IPS-NIHi7 (cell line): ENCODE results near the gene ALX3.
A peak's percentile ranks its signal among the peaks of the same experiment; 100 is the strongest.

Experiments used
- DNase-seq: peaks from one replicate; pipeline ENCODE4 v3.0.0; 2012; ENCODE audit warnings: mixed read lengths; ENCODE audit errors: extremely low spot score

The ALX3 gene

DNA sequence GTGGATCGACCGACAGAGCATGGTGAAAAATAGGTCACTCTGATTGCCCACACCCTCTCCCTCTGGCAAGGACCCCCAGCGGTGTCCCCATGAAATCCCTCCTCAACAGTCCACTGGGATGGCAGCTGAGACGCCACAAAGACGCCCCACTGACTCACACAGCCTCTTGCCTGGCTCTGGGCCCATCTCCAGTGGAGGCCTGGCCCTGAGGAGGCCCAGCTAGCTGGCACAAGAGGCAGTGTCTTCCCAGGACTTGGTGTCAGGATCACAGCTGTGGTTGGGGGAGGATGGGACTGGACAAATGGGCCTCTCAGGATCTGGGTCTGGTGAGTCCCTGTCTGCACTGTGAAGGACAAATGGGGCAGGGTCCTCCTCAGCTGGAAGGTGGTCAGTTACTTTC lies 4.6 kb downstream of the ALX3 start:
- no peak for DNase-seq

DNA sequence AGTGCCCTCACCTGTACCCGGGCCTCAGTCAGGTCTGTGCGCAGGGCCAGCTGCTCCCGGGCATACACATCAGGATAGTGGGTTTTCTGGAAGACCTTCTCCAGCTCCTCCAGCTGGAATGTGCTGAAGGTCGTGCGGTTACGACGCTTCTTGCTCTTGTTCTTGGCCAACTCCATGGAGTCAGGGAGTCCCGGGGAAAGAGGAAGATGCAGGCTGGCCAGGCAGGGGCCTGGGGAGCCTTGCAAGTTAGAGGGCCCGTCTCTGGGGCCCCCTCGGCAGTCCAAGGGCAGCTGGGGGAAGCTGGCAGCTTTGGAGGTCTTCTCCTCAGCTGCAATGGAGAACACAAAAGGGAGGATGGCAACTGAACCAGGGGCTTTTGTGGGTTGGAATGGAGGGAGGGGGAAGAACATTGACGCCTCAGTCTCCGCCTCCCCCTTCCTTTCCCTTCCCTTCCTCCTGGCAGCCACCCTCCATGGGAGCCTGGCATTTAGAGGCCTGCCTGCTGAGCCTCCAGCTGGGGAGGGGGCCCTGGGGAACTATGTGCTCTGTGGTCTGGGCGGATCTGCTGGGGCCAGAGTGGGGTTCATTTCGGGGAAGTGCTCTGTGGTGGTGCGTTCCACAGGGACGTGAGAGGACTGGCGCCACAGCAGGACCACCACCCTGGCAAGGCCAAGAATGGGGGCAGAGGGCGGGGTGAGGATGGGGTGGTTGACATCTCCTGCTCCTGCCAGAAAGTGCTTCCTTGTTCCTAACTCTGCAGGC lies 5.7 kb downstream of the ALX3 start:
- DNase-seq, result no peak

DNA sequence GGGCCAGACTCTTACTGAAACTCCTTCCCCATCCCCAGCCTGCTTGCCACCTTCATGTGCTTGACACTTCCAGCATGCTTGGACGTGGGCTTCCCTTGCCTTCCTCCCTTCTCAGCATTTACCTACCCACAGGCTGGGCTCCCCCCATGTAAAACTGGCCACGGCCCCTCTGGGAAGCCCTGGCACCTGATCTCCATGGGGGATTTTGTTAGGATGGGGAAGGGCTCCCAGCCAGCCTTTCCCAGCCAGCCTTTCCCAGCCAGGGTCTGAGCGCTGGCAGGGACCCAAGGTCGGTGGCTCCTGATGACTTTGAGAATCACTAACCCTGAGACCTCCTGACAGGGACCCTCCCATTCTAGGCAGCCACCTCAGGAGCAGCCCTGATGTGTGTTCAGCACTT lies 6.7 kb downstream of the ALX3 start:
- no peak for DNase-seq

DNA sequence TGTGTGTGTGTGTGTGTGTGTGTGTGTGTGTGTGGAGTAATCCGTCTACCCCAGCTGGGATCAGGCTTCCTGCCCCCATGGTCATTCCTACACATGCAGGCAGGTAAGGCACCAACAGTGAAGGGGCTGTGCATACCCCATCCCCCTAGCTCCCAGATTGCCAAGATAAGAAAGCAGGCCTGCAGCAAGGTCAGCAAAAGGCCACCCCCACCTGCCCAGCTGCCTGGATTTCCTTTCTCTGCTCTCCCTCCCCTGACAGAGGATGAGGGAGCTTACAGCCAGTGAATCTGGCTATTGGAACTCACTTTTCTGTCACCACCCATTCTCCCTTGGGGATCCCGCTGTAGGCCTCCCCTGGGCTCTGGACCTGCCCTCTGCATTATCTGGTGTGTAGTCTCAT lies 7.9 kb downstream of the ALX3 start:
- no peak for DNase-seq

DNA sequence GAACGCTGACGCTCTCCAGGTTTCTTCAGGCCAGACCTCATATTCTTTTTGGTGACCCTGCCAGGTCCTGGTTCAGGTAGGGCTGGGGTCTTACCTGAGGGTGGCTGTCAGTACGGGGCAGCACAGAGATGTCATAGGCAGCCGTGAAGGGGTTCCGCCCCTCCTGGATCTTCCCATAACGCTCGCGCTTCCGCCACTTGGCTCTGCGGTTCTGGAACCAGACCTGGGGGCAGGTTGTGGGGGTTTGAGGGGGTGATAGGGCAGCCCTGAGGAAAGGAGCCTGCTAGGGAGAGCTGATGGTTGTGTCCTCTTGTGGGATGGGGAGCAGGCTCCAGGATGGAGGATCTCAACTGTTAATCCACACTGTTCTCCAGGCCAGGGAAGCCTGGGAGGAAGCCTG lies 9.1 kb downstream of the ALX3 start:
- no peak for DNase-seq

DNA sequence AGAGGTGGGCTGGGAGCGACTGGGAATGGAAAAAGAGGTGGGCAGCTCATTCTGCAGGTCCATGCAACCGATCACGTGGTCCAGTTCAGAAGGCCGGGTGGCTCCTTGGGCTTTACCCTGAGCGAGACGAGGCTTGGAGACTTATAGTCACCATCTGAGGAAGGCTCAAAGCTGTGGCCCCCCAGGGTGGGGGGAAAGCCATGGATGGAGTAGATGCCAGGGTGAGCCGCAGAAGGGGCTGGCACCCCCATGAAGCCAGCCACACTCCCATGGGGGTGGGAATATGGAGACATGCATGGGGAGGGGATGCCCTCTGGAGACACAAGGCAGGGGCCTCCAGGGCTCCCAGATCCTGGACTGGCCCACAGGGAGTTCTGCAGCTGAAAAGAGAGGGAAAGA lies 9.8 kb downstream of the ALX3 start:
- no peak for DNase-seq

DNA sequence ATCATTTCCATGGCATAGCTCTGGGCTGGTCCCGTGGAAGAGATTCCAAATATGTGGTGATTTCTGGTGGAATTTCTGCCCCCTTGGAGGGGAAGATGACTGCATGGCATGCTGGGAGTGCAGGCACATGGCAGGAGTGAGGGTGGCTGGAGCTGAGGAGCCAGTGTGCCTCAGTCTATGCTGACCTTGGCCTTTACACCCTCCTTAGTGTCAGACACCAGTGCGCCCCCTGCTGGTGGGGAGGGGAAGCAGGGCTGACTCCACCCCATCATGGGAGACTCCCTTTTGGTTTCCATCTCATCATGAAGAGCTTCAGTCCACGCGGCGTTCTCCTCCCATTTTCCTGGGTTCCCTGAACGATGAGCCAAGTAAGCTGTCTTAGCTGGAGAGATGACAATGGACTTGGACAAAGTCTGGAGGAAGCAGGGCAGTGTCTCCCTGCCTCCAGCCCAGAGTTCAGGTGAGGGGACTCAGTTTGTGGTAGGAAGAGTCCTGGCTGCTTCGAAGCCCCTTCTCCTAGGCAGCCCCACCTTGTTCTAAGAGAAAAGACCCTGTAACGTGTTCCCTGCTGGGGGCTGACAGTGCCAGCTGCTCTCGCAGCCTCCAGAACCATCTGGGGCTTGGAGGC lies 10.3 kb downstream of the ALX3 start:
- peak; percentile 73 for DNase-seq

DNA sequence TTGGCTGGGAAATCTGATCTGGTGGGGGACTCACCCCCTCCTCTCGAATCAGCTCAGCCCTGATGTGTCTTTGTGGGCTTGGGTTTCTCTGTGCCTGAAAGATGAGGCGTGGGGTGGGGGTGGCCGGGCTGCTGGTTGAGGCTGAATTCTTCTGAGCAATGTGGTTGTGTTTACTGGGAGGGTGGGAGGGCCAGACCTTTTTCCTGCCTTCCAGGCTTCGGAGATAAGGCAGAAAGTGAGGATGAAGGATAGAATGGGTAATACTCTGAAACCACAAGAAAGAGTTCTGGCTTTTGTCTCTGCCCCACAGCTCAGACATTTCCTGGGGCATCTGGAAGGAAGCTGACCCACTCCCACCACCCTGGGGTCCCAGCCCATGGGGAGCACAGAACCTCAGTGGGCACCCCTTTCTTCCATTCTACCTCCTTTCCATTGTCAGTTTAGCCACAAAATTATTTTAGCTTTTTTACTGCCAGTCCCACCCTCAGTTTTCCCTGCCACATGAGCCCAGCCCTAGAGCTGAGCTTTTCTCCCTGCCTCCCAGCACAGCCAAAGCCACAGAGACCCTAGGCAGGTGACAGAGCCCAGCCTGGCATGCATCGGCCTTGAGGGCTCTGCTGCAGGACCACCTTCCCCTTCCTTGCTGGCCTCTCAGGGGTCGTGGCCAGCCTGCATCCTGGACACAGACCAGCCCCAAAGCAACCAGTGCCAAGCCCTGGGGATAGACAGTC lies 11.2 kb downstream of the ALX3 start:
- DNase-seq, result no peak

DNA sequence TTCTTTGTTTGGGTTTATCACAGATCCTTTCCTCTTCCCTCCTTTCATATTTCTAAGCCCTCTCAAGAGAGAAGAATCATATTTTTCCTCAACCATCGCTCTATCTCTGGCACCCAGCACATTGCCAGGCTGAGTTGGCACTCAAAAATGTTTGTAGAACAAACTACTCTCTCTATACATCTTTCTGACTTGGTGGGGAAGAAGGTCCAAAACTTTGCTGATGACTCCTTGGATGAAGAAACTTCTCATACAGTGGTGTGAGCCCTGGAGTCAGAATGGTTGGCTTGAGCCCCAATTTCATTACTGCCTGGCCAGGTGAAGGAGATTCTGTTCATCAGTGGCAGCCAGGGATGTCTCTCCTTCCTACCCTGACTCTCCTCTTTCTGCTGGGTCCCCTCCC lies 11.9 kb downstream of the ALX3 start:
- DNase-seq, result no peak

DNA sequence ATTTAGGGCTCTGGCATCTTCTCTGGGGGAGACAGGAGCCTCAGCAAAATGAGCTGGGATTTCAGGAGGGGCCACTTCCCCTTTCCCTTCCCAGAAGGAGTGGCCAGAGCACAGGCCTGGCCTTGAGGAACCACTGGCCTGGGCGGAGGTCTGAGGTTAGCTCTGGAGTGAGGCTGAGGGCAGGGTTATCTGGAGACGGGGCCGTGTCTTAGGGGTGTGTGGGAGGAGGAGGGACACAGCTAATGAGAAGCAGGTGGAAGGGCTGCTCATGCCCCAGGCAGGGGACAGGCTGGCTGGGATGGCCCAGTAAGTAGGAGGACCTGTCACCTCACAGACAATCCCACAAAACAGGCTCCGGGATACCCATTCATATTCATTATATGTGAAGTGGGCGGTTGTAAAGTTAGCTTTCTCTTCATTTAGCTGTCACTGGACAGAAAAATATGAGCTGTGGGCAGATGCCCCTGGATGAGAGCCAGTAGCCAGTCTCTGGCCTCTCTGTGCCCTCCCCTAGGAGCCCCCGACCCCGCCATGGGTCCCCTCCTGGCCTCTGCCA lies 12.4 kb downstream of the ALX3 start:
- no peak for DNase-seq

DNA sequence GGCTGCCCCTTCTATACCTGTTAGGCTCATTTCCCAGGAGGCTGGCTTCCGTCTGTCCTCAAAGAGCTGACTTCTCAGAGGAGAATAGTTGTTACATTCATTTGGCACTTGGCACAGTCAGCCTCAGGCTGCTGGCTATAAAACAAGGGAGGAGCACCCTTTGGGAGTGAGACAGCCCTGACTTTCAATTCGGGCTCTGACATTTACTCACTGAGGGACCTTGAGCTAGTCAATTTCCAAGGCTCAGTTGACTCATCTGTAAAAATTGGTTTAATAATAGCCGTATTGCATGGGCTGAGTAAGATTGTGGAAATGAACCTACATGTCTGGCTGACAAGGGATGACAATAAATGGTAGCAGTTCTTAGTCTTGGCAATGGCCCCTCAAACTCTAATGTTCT lies 13.7 kb downstream of the ALX3 start:
- DNase-seq, result no peak

DNA sequence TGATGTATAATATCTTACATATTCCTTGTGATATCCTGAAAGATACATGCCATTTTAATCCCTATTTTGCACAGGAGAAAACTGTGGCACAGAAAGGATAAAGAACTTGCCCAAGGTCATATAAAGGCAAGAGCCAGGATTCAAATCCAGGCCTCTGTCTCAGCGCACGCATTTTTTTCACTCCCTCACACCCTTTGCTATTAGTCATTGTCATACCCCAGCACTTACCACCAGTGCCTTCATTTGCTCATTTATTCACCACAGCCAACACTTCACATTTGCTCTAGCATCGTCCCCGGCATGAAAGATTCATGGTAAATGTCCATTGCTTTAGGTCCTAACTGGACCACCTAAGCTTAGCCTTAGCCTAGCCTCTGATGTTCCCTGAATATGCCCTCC lies 14.2 kb downstream of the ALX3 start:
- no peak for DNase-seq

DNA sequence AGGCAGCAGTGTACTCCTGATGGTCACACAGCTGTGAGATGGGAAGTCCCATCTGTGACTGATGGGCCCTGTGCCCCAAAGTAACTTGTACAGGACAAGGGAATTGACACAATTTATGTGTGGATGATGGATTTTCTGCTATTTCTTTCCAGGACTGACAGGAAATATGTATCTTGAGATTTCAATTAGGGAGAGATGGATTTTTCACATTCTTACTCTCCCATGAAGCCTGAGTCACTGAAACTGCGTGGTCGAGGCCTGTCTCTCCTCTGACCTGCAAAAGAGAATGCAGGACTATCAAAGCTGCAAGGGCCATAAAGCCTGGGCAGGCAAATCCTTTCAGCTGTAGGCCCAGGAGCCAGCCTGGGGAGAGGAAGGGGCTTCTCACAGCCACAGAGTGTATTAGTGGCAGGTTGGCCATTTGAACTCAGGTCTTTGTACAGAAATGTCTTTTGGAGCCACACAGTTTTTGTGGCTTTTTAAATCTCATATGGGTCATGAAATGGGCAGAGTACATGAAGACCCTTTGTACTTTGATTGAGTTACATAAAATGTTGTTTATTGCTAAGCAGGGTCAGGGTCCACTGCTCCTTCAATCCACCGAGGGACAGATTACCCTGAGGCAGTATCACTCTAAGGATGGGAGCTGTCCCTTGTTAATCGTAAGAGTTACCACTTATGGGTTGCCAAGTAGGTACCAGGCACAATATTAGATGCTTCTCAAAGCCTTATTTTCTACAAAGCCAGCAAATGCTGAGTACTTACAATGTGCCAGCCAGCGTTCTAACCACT lies 14.8 kb downstream of the ALX3 start:
- DNase-seq, result no peak

DNA sequence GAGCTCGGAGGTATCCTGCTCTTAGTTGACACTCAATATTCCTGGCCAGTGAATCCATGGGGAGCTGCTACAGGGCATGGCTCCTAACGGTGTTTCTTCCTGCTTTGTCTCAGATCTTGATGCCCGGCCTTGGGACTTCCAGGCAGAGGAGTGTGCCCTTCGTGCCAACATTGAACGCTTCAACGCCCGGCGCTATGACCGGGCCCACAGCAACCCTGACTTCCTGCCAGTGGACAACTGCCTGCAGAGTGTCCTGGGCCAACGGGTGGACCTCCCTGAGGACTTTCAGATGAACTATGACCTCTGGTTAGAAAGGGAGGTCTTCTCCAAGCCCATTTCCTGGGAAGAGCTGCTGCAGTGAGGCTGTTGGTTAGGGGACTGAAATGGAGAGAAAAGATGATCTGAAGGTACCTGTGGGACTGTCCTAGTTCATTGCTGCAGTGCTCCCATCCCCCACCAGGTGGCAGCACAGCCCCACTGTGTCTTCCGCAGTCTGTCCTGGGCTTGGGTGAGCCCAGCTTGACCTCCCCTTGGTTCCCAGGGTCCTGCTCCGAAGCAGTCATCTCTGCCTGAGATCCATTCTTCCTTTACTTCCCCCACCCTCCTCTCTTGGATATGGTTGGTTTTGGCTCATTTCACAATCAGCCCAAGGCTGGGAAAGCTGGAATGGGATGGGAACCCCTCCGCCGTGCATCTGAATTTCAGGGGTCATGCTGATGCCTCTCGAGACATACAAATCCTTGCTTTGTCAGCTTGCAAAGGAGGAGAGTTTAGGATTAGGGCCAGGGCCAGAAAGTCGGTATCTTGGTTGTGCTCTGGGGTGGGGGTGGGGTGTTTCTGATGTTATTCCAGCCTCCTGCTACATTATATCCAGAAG lies 16.7 kb downstream of the ALX3 start:
- peak; percentile 88 for DNase-seq

DNA sequence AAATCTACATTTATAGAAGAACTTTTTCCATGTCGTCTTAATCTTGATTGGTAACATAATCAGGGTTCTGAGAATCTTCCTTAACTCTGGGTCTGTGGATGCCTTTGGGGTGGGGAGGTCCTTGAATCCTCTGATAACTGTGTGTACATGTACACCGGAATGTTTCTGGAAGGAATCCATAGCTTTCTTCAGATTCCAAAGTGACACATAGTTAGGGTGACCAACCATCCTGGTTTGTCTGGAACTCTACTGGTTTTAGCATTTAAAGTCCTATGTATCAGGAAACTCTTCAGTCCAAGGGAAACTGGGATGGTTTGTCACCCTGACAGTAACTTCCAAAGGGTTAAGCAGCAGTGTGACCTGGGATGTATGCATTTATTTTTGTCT lies 19.2 kb downstream of the ALX3 start:
- no peak for DNase-seq

DNA sequence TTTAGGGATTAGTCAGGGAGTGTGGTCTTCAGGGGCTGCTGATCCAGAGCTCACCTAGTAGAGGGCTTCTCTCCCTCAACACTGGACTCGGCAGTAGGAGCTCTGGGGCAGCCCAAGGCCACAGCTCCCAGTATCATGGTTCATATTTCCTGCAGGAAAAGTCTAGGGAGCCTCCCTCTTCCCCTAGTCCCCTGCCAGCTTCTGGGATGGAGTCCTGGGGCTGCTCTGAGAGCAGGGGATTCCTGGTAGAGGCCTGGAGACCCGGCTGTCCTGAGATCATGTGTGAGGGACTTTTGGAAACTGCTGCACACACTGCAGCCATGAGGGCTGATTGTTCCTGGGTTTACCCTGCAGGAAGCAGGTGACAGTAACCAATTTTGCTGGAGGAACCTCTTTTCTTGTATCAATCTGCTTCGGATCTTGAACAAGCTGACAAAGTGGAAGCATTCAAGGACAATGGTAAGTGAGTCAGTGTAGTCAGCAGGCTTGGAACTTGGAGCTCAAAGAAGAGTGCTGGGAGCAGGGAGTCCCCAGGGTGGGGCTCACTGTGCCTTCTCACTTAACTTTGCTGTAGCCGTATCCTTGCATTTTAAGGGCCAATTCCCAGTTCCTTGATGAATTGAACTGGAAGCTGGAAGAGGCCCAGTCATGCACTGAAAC lies 19.7 kb downstream of the ALX3 start:
- no peak for DNase-seq

DNA sequence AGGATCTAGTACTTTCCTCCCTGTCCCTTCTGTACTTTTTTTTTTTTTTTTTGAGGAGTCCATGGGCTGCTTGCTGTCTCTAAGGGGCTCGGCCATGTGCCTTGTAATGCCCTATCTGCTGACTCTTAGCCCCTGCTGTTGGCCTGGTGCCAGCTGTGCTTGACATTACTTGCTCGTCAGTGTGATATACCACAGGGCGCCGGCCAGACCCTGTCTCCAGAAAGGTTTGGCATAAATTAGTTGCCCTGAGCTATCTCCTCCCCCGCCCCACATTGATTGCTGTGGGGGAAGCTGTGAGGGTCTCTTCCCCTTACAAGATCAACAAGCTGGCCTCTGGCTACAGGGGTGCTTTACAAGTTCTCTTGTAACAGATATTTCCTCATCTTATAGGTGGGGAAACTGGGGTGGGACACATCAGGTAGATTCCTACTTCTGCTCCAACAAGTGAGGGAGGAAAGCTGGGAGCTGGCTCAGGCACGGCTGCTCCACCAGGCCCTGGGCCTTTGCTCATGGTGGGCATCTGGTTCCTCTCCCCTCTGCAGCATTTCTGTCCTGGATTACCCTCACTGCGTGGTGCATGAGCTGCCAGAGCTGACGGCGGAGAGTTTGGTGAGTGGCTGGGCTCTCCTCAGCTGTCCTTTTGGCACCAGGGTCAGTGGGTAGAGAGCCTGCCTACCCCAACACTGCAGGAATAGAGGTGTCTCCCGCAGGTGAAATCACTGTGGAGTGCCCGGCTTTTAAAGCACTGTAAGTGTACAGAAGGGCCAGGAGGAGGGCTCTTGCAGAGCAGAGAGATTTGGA lies 20.5 kb downstream of the ALX3 start:
- no peak for DNase-seq

DNA sequence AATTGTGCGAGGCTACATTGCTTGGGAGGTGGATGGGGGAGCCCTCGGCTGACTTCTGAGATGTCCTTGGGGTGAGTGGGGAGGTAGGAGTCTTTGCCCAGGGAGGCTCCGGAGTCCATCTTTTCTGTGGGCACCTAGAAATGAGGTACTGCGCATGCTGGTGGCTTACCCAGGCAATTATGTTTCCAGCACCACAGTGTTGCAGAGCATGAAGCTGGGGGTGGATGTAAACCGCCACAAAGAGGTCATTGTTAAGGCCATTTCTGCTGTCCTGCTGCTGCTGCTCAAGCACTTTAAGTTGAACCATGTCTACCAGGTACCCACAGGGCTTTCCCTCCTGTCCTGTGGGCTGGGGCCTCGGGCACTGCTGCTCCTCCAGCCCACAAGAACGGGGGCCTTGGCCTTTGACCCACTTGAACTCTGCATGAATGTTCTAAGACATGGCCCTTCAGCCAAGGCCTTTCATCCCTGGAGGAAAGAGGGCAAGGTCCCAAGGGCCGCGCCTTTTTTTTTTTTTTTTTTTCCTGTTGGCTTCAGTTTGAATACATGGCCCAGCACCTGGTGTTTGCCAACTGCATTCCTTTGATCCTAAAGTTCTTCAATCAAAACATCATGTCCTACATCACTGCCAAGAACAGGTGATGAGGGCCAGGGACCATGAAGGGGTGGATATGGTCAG lies 21.4 kb downstream of the ALX3 start:
- no peak for DNase-seq

DNA sequence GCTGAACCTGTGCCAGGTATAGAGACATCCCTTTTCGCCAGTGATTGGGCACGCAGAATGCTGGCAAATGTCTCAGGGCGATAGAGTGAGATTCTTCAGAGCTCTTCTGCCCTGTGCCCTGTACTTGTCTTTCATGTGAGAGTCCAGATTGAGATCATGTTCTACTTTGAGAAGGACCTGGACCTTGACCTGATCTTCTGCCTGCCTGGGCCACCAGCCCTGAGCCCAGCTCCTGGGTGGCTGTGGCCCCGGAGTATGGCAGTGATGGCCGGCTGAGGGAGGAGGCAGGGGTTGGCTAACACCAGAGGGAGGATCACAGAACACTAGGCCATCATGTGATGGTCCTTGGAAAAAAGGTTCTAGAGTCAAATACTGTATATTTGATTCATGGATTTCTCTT lies 22.2 kb downstream of the ALX3 start:
- no peak for DNase-seq
